IMR-90 (cell line): ENCODE data around the gene NDUFB4. TPM values are rescaled to one million over a fixed set of nuclear protein-coding genes. Genes with fewer than 3 reads are reported as not detected.

Experiments
- ATAC-seq: fragments of 200-7000 bp; cut with Tn5 transposase; 2 replicates; pipeline ENCODE4 v1.9.1; 2020; ENCODE audit warnings: low read depth, mild to moderate bottlenecking, moderate library complexity
- BruUV-seq: library from RNA; stranded (reverse); fragments of 400-500 nt; replicated peaks from 2 replicates; lab custom pipeline; 2021; lab: Mats Ljungman, UMichigan
- CTCF ChIA-PET: fragments of 300-600 bp; formaldehyde crosslinking; extraction: SDS; loops from one replicate; lab custom pipeline; 2021; ENCODE audit warnings: antibody characterized with exemption; lab: Yijun Ruan, JAX
- POLR2A ChIA-PET: fragments of 300-600 bp; sonication (Branson Sonifier 250); formaldehyde crosslinking; loops from one replicate; lab custom pipeline; 2022; ENCODE audit warnings: antibody characterized with exemption; ENCODE audit not compliant: unreplicated experiment; lab: Charles Lee
- DNase-seq: peaks from one replicate; pipeline ENCODE4 v3.0.0; 2013
- H2AFZ ChIP-seq: replicated peaks from 2 replicates; pipeline ENCODE3; 2013; ENCODE audit warnings: low read length, mild to moderate bottlenecking; ENCODE audit not compliant: poor library complexity
- H2AK5ac ChIP-seq: 2 replicates; pipeline ENCODE4 v1.6.1; 2013; ENCODE audit warnings: low read depth, low read length, inconsistent platforms
- H2AK9ac ChIP-seq: replicated peaks from 2 replicates; pipeline ENCODE3; 2013; ENCODE audit warnings: mild to moderate bottlenecking, low read depth, low read length, moderate library complexity; ENCODE audit not compliant: poor library complexity
- H2BK120ac ChIP-seq: 2 replicates; pipeline ENCODE4 v1.6.1; 2013; ENCODE audit warnings: low read depth, low read length, inconsistent platforms
- H2BK15ac ChIP-seq: 3 replicates; pipeline ENCODE4 v1.6.1; 2013; ENCODE audit warnings: low read depth, low read length, inconsistent platforms
- H2BK20ac ChIP-seq: 2 replicates; pipeline ENCODE4 v1.6.1; 2013; ENCODE audit warnings: low read depth, mild to moderate bottlenecking, inconsistent platforms, low read length, moderate library complexity
- H2BK5ac ChIP-seq: 2 replicates; pipeline ENCODE4 v1.6.1; 2013; ENCODE audit warnings: mild to moderate bottlenecking, low read depth, low read length, inconsistent platforms; ENCODE audit not compliant: poor library complexity, severe bottlenecking
- H3K14ac ChIP-seq: replicated peaks from 2 replicates; pipeline ENCODE4 v1.6.1; 2013; ENCODE audit warnings: low read depth, low read length, inconsistent platforms
- H3K18ac ChIP-seq: 2 replicates; pipeline ENCODE4 v1.6.1; 2013; ENCODE audit warnings: low read depth, low read length, control low read depth
- H3K23ac ChIP-seq: 2 replicates; pipeline ENCODE4 v1.6.1; 2013; ENCODE audit warnings: low read depth, low read length, inconsistent platforms
- H3K27ac ChIP-seq: 2 replicates; pipeline ENCODE4 v1.5.1; 2013; ENCODE audit warnings: mild to moderate bottlenecking, control low read depth, low read length; ENCODE audit not compliant: insufficient read depth
- H3K27me3 ChIP-seq: 2 replicates; pipeline ENCODE4 v1.6.1; 2013; ENCODE audit warnings: low read length; ENCODE audit not compliant: control insufficient read depth, insufficient read depth
- H3K36me3 ChIP-seq: 2 replicates; pipeline ENCODE4 v1.6.1; 2013; ENCODE audit warnings: low read length, mixed read lengths; ENCODE audit not compliant: control insufficient read depth, insufficient read depth
- H3K4ac ChIP-seq: 2 replicates; pipeline ENCODE4 v1.6.1; 2013; ENCODE audit warnings: low read depth, low read length, inconsistent platforms
- H3K4me1 ChIP-seq: 2 replicates; pipeline ENCODE4 v1.6.1; 2013; ENCODE audit warnings: low read length, mixed read lengths; ENCODE audit not compliant: control insufficient read depth, insufficient read depth
- H3K4me2 ChIP-seq: 2 replicates; pipeline ENCODE4 v1.6.1; 2013; ENCODE audit warnings: low read depth, mild to moderate bottlenecking, control low read depth, low read length, moderate library complexity
- H3K4me3 ChIP-seq: 2 replicates; pipeline ENCODE4 v1.5.1; 2013; ENCODE audit warnings: low read depth, mild to moderate bottlenecking, control low read depth, low read length, moderate library complexity; ENCODE audit not compliant: insufficient read depth
- H3K56ac ChIP-seq: 2 replicates; pipeline ENCODE4 v1.6.1; 2013; ENCODE audit warnings: low read length, inconsistent platforms; ENCODE audit not compliant: insufficient read depth; ENCODE audit errors: extremely low read depth
- H3K79me1 ChIP-seq, 2 experiments: 2 replicates each; pipeline ENCODE4 v1.6.1; 2013; ENCODE audit warnings: low read length in 2 of 2, inconsistent platforms in 1 of 2, low read depth in 1 of 2
- H3K9ac ChIP-seq: 2 replicates; pipeline ENCODE4 v1.6.1; 2013; ENCODE audit warnings: low read depth, low read length, control low read depth
- H3K9me1 ChIP-seq: 2 replicates; pipeline ENCODE4 v1.6.1; 2013; ENCODE audit warnings: low read length, inconsistent platforms; ENCODE audit not compliant: insufficient read depth
- H3K9me3 ChIP-seq: 2 replicates; pipeline ENCODE4 v1.6.1; 2013; ENCODE audit warnings: low read length; ENCODE audit not compliant: control insufficient read depth, insufficient read depth
- H4K20me1 ChIP-seq: 2 replicates; pipeline ENCODE4 v1.6.1; 2013; ENCODE audit warnings: low read length, inconsistent platforms; ENCODE audit not compliant: insufficient read depth
- H4K5ac ChIP-seq: 2 replicates; pipeline ENCODE4 v1.6.1; 2013; ENCODE audit warnings: mild to moderate bottlenecking, low read depth, low read length, control low read depth
- H4K8ac ChIP-seq, 2 experiments: 2 replicates each; pipeline ENCODE4 v1.6.1; 2013; ENCODE audit warnings: low read depth in 2 of 2, low read length in 2 of 2, control low read depth in 1 of 2, inconsistent platforms in 1 of 2
- H4K91ac ChIP-seq: 2 replicates; pipeline ENCODE4 v1.6.1; 2013; ENCODE audit warnings: low read depth, low read length, inconsistent platforms; ENCODE audit not compliant: insufficient read depth
- BHLHE40 ChIP-seq: fragments of 150-350 bp; IDR thresholded peaks from 2 replicates; pipeline ENCODE4 v1.6.1; 2016; ENCODE audit warnings: mild to moderate bottlenecking, low read depth, low read length
- CTCF ChIP-seq: conservative IDR thresholded peaks from 2 replicates; pipeline ENCODE4 v1.5.1; 2012; ENCODE audit warnings: mild to moderate bottlenecking, low read depth, low read length, improper control_type of control experiment
- NFE2L2 ChIP-seq: fragments of 150-350 bp; IDR thresholded peaks from 2 replicates; pipeline ENCODE4 v1.6.1; 2016; ENCODE audit warnings: low read depth, mild to moderate bottlenecking, low read length
- WGBS, 2 experiments: methylation state at CpG; one replicate each; pipeline versions ENCODE4 v1.1.5 to v1.1.7; 2013; ENCODE audit warnings: missing lambda C conversion rate in 2 of 2; ENCODE audit not compliant: insufficient read length in 1 of 2; ENCODE audit errors: extremely low coverage in 2 of 2; 5-methylcytosine and 5-hydroxymethylcytosine counted together
- dilution Hi-C: fragments of 300-500 bp; cut with HindIII; formaldehyde crosslinking; loops from one replicate; pipeline ENCODE4 v1.14.3; 2018; ENCODE audit warnings: low sequenced_read_pairs; ENCODE audit not compliant: unreplicated experiment
- in situ Hi-C: fragments of 300-500 bp; cut with MboI; formaldehyde crosslinking; loops from 3 replicates; pipeline ENCODE4 v1.14.3; 2019; ENCODE audit warnings: low sequenced_read_pairs, inconsistent platforms, mixed read lengths
- intact Hi-C: fragments of 100-400 bp; cut with micrococcal nuclease; formaldehyde crosslinking; loops from 2 replicates; pipeline ENCODE4 v1.10.0; 2022
- polyA plus RNA-seq, 3 experiments: library from polyadenylated mRNA; depleted of rRNA; stranded (reverse); fragments of >200 nt; gene quantifications; 2 replicates each; pipeline ENCODE4 v1.2.3, GENCODE V29; 2012; ENCODE audit warnings: low replicate concordance in 1 of 3
- total RNA-seq: library from RNA; depleted of rRNA; stranded (reverse); fragments of >200 nt; gene quantifications from 2 replicates; pipeline ENCODE4 v1.2.3, GENCODE V29; 2012

The NDUFB4 gene
- total and polyA plus RNA-seq, 2 of the 4 experiments (the other 2 are of a cell fraction), result 53.9 to 278 TPM

DNA sequence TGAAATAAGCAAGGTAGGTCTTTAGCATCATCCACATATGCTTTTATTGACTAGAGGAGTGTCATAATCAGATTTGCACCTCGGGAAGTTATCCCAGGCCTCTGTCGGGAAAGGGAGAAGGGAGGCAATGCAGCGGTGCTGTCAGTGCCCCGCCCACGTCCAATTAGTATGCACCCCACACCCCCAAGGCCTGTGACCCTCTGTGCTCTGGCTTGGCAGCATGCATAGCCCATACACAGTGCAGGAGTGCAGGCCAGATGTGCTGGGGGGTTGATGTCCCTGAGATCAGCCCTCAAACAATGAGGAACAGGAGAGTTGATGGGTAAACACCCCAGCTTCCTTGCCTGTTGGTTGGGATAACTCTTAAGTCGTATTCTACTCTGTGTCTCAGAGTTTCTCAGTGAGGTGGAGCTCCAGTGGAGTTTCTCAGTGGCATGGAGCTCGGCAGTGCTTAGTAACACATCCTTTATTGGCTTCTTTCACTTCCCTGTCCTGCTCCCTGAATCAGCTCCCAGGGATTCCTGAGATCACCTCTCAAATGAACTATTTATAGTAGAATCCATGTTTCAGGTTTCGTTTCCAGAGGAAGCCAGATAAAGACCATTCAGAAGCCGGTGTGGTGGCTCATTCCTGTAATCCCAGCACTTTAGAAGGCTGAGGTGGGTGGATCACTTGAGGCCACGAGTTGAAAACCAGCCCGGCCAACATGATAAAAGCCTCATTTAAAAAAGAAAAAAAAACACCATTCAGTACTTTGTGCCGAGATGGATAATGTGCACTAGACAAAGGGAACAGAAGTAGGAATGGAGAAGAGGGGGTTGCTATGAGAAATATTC is 26.7 kb upstream of the NDUFB4 start:
- in situ Hi-C loops, result loop anchor here (25.0 kb wide), 1 partner anchor 918 kb away; no protein-coding TSS in a partner anchor
- H3K4me1 ChIP-seq, result 0 out of 2 replicates have a peak, but pooled peaks cover 2% of the 10 kb centered on the region
- H3K27me3 ChIP-seq, result no peaks in the 10 kb centered on the region
- CTCF ChIA-PET, result interaction anchor here (1.4 to 1.5 kb wide), 2 partner anchors 11 to 172 kb away, joined by 4 read pairs; partner anchors contain the start of genes GTF2E1 and RABL3
- no peaks in the 10 kb centered on the region for H3K9me1 ChIP-seq
- H3K18ac ChIP-seq, result no peak overlapping the region
- DNase-seq, result peak; percentile 32
- H3K4me2 ChIP-seq, result no peak overlapping the region
- H2AFZ ChIP-seq, result peak overlapping the region; percentile 28
- H2AK5ac ChIP-seq, result no peak overlapping the region
- no peak overlapping the region for H2BK120ac ChIP-seq
- H3K27ac ChIP-seq, result no peak overlapping the region
- no peak overlapping the region for H4K5ac ChIP-seq
- H4K8ac ChIP-seq, result no peak overlapping the region
- H4K91ac ChIP-seq, result no peak overlapping the region
- no peaks in the 10 kb centered on the region for H3K9me3 ChIP-seq
- no peaks in the 10 kb centered on the region for H3K36me3 ChIP-seq
- TF ChIP-seq NFE2L2 (no peak), CTCF (no peak), BHLHE40 (no peak)
- H4K20me1 ChIP-seq, result no peaks in the 10 kb centered on the region
- H3K14ac ChIP-seq, result no peak overlapping the region; the same call in 1 of the 2 replicates
- POLR2A ChIA-PET, result no interaction called here
- H2BK15ac ChIP-seq, result no peak overlapping the region
- dilution Hi-C loops, result no loop called here
- 40% methylated on average over 1 of the region's 12 CpGs; no CpG with 5 or more reads in 1 of the 2 experiments for WGBS, 2 experiments
- H3K79me1 ChIP-seq, result no peaks in the 10 kb centered on the region
- intact Hi-C loops, result loop anchor here (10.0 kb wide), 1 partner anchor 575 kb away; no protein-coding TSS in a partner anchor
- ATAC-seq, result no peak; the same call in 1 of the 2 replicates
- no TSS peak for BruUV-seq
- H3K56ac ChIP-seq, result no peak overlapping the region
- H2BK5ac ChIP-seq, result no peak overlapping the region
- H3K4me3 ChIP-seq, result no peak overlapping the region
- no peak overlapping the region for H3K9ac ChIP-seq
- no peak overlapping the region for H2BK20ac ChIP-seq
- no peak overlapping the region for H3K23ac ChIP-seq
- H2AK9ac ChIP-seq, result no peak overlapping the region
- H3K4ac ChIP-seq, result no peak overlapping the region
